SK-N-SH (cell line): ENCODE measurements around the gene RASA3. TPM values are rescaled to one million over a fixed set of nuclear protein-coding genes. Genes with fewer than 3 reads are reported as not detected.
"Not testable (repeated sequence)": the region's sequence is repeated elsewhere in the genome, so short reads cannot be mapped to it uniquely, and the experiment has no call there.

Experiments used
- CTCF ChIA-PET: fragments of 300-600, 350-600 bp; formaldehyde crosslinking; extraction: SDS; loops from one replicate; lab custom pipeline; 2021; lab: Yijun Ruan, JAX
- POLR2A ChIA-PET: fragments of 350-600 bp; sonication (Branson Sonifier 250); formaldehyde crosslinking; extraction: SDS; loops from one replicate; lab custom pipeline; 2020; ENCODE audit warnings: antibody characterized with exemption, inconsistent platforms; lab: Yijun Ruan, JAX
- DNase-seq: peaks from one replicate; pipeline ENCODE4 v3.0.0; 2012
- H2AFZ ChIP-seq: fragments of 200-600 bp; sonication (generic); 2 replicates; pipeline ENCODE4 v1.8.1; 2016; ENCODE audit warnings: antibody characterized with exemption, mild to moderate bottlenecking, low read depth
- H3F3A ChIP-seq: fragments of 200-600 bp; sonication (generic); replicated peaks from 2 replicates; pipeline ENCODE3; 2016; ENCODE audit warnings: antibody characterized with exemption, mild to moderate bottlenecking; ENCODE audit not compliant: insufficient read depth
- H3K27ac ChIP-seq, 2 experiments: fragments of 200-500 bp in 1 of 2; fragments of 200-600 bp in 1 of 2; sonication (Bioruptor generic) in 1 of 2; sonication (generic), shearing (Covaris generic) in 1 of 2; 2 replicates each; pipeline versions ENCODE4 v1.5.1 to v1.6.1; 2014 to 2016; ENCODE audit warnings: low read depth in 2 of 2, inconsistent platforms in 1 of 2, low read length in 1 of 2, mild to moderate bottlenecking in 1 of 2, mixed read lengths in 1 of 2
- H3K27me3 ChIP-seq: fragments of 200-600 bp; sonication (generic), shearing (Covaris generic); 2 replicates; pipeline ENCODE4 v1.6.1; 2016; ENCODE audit warnings: mixed run types; ENCODE audit not compliant: insufficient read depth
- H3K36me3 ChIP-seq, 2 experiments: fragments of 200-500 bp in 1 of 2; fragments of 200-600 bp in 1 of 2; sonication (Bioruptor generic) in 1 of 2; sonication (generic) in 1 of 2; replicated peaks in 1 of 2; 2 replicates each; pipeline versions ENCODE3 to v1.5.1; 2014 to 2016; ENCODE audit warnings: low read length in 1 of 2, mild to moderate bottlenecking in 1 of 2; ENCODE audit not compliant: insufficient read depth in 2 of 2, control insufficient read depth in 1 of 2
- H3K4me1 ChIP-seq, 2 experiments: fragments of 200-500 bp in 1 of 2; fragments of 200-600 bp in 1 of 2; sonication (Bioruptor generic) in 1 of 2; sonication (generic), shearing (Covaris generic) in 1 of 2; 2 replicates each; pipeline versions ENCODE4 v1.5.1 to v1.6.1; 2014 to 2016; ENCODE audit warnings: low read depth in 1 of 2, low read length in 1 of 2, mixed run types in 1 of 2; ENCODE audit not compliant: insufficient read depth in 2 of 2, control insufficient read depth in 1 of 2
- H3K4me2 ChIP-seq: fragments of 200-600 bp; sonication (generic), shearing (Covaris generic); 2 replicates; pipeline ENCODE4 v1.6.1; 2017; ENCODE audit warnings: mixed run types
- H3K4me3 ChIP-seq, 2 experiments: fragments of 200-500 bp in 1 of 2; fragments of 200-600 bp in 1 of 2; sonication (Bioruptor generic) in 1 of 2; sonication (generic), shearing (Covaris generic) in 1 of 2; 2 replicates each; pipeline versions ENCODE4 v1.5.1 to v1.8.1; 2014 to 2016; ENCODE audit warnings: low read depth in 2 of 2, inconsistent platforms in 1 of 2, low read length in 1 of 2, mild to moderate bottlenecking in 1 of 2, mixed read lengths in 1 of 2, moderate library complexity in 1 of 2
- H3K79me2 ChIP-seq: fragments of 200-600 bp; sonication (generic); 2 replicates; pipeline ENCODE4 v1.8.1; 2017; ENCODE audit warnings: mild to moderate bottlenecking; ENCODE audit not compliant: insufficient read depth
- H3K9ac ChIP-seq: fragments of 200-600 bp; sonication (generic); 2 replicates; pipeline ENCODE4 v1.6.1; 2017; ENCODE audit warnings: mixed run types
- H3K9me2 ChIP-seq: fragments of 200-600 bp; sonication (generic); 2 replicates; pipeline ENCODE4 v1.6.1; 2017; ENCODE audit warnings: mixed run types
- H3K9me3 ChIP-seq: fragments of 200-600 bp; sonication (generic); 2 replicates; pipeline ENCODE4 v1.6.1; 2017; ENCODE audit warnings: mixed run types, mild to moderate bottlenecking, moderate library complexity
- H4K20me1 ChIP-seq: fragments of 200-600 bp; sonication (generic); 2 replicates; pipeline ENCODE4 v1.6.1; 2017; ENCODE audit warnings: mild to moderate bottlenecking, mixed run types; ENCODE audit not compliant: insufficient read depth
- EP300 ChIP-seq, 2 experiments: IDR thresholded peaks; 2 replicates each; pipeline versions ENCODE4 v1.4.0 to v1.6.1; 2012; ENCODE audit warnings: borderline replicate concordance in 1 of 2, low read depth in 1 of 2, low read length in 1 of 2
- EZH2phosphoT487 ChIP-seq: fragments of 200-600 bp; sonication (generic); IDR thresholded peaks from 2 replicates; pipeline ENCODE4 v1.6.1; 2017; ENCODE audit warnings: low read depth, mixed run types, mild to moderate bottlenecking, antibody characterized with exemption, moderate library complexity, borderline replicate concordance
- FOSL2 ChIP-seq: IDR thresholded peaks from 2 replicates; pipeline ENCODE4 v1.4.0; 2012; ENCODE audit warnings: low read depth, mild to moderate bottlenecking, moderate library complexity, borderline replicate concordance
- JUND ChIP-seq: IDR thresholded peaks from 2 replicates; pipeline ENCODE4 v1.4.0; 2012
- RCOR1 ChIP-seq: fragments of 150-350 bp; IDR thresholded peaks from 2 replicates; pipeline ENCODE4 v1.6.1; 2017; ENCODE audit warnings: antibody characterized with exemption, low read length
- SMC3 ChIP-seq: IDR thresholded peaks from 2 replicates; pipeline ENCODE4 v1.6.1; 2012; ENCODE audit warnings: low read depth, low read length, improper control_type of control experiment
- TAF1 ChIP-seq: IDR thresholded peaks from 2 replicates; pipeline ENCODE4 v1.6.1; 2012; ENCODE audit warnings: low read depth, mild to moderate bottlenecking, low read length, moderate library complexity, borderline replicate concordance
- TEAD4 ChIP-seq: IDR thresholded peaks from 2 replicates; pipeline ENCODE4 v1.4.0; 2012; ENCODE audit warnings: mild to moderate bottlenecking, borderline replicate concordance; ENCODE audit not compliant: insufficient read depth
- WGBS: methylation state at CpG from one replicate; pipeline ENCODE4 v1.1.6; 2017; ENCODE audit warnings: low lambda C conversion rate; 5-methylcytosine and 5-hydroxymethylcytosine counted together
- polyA plus RNA-seq, 3 experiments: library from polyadenylated mRNA; depleted of rRNA; stranded (reverse); fragments of >200 nt; gene quantifications; 2 replicates each; pipeline ENCODE4 v1.2.3, GENCODE V29; 2012
- TF ChIP-seq, protein P1 (sequence below): IDR thresholded peaks from 2 replicates; pipeline ENCODE4; 2012
- TF ChIP-seq, protein P2 (sequence below): IDR thresholded peaks from 2 replicates; pipeline ENCODE4 v1.4.0; 2012; ENCODE audit warnings: low read depth
- TF ChIP-seq, protein P3 (sequence below): IDR thresholded peaks from 2 replicates; pipeline ENCODE4 v1.6.1; 2012; ENCODE audit warnings: mild to moderate bottlenecking, low read depth, low read length, moderate library complexity

Gene RASA3
- polyA plus RNA-seq, 1 of the 3 experiments (the other 2 are of a cell fraction), result 25.1 TPM

DNA sequence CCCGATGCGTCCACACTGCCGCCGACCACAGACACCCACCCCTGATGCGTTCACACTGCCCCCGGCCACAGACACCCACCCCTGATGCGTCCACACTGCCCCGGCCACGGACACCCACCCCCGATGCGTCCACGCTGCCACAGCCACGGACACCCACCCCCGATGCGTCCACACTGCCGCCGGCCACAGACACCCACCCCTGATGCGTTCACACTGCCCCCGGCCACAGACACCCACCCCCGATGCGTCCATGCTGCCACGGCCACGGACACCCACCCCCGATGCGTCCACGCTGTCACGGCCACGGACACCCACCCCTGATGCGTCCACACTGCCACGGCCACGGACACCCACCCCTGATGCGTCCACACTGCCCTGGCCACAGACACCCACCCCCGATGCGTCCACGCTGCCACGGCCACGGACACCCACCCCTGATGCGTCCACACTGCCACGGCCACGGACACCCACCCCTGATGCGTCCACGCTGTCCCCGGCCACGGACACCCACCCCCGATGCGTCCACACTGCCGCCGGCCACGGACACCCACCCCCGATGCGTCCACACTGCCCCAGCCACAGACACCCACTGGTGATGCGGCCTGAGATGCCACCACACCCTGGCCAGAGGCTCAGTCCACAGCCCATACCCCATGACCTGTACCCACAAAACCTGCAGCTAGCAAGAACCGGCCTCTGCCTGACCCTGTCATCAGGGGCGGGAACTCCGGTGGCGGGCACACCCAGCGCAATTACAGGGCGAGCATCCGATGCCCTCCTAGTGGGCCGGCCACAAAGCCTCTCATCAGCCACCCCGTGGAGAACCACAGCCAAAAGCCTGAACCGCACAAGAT, 28.4 kb downstream of the RASA3 start:
- Histone ChIP-seq H3F3A (peaks cover 35% of the 10 kb centered on the region), H3K27ac (peak overlapping the region in 1 of 2 experiments; percentile 87; a peak in 1 of 4 replicates), H3K27me3 (no peaks in the 10 kb centered on the region), H3K4me2 (no peak overlapping the region), H3K9me3 (no peaks in the 10 kb centered on the region), H3K9me2 (no peaks in the 10 kb centered on the region), H3K4me1 (peaks cover 23 to 56% of the 10 kb centered on the region in 2 experiments), H2AFZ (no peak overlapping the region), H4K20me1 (peaks cover 61% of the 10 kb centered on the region), H3K9ac (no peak overlapping the region), H3K79me2 (peaks cover 86% of the 10 kb centered on the region), H3K36me3 (peaks cover 0 to 4% of the 10 kb centered on the region in 2 experiments), H3K4me3 (no peak overlapping the region)
- DNase-seq, result peak; percentile 38
- ChIA-PET CTCF (interaction anchor here (0.7 kb wide), 1 partner anchor 289 kb away, joined by 3 read pairs; no protein-coding TSS in a partner anchor), POLR2A (no interaction called here)
- TF ChIP-seq TEAD4 (no peak), EP300 (IDR thresholded peaks at IDR 0.05; ENCODE audit: borderline replicate concordance in 1 of 2, low read depth in 1 of 2, low read length in 1 of 2) (no peak), FOSL2 (no peak)
- TF ChIP-seq, protein P1, sequence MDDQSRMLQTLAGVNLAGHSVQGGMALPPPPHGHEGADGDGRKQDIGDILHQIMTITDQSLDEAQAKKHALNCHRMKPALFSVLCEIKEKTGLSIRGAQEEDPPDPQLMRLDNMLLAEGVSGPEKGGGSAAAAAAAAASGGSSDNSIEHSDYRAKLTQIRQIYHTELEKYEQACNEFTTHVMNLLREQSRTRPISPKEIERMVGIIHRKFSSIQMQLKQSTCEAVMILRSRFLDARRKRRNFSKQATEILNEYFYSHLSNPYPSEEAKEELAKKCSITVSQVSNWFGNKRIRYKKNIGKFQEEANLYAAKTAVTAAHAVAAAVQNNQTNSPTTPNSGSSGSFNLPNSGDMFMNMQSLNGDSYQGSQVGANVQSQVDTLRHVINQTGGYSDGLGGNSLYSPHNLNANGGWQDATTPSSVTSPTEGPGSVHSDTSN, result no peak
- TF ChIP-seq, protein P2, sequence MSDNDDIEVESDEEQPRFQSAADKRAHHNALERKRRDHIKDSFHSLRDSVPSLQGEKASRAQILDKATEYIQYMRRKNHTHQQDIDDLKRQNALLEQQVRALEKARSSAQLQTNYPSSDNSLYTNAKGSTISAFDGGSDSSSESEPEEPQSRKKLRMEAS, result no peak
- WGBS, result 87% methylated on average over 27 of the region's 62 CpGs

DNA sequence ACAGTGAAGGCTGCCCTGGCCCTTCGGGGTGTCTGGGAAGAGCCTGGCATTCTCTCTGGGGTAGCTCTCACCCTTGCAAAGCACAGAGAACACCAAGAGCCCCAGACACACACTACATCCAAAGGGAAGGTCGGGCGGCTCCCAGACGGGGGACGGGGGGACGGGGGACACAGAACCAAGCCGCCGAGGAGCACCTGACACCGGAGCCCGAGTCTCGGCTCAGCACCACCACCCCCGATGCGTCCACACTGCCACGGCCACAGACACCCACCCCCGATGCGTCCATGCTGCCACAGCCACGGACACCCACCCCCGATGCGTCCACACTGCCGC, 29.2 kb downstream of the RASA3 start:
- no CpG with 5 or more reads among the region's 20 CpGs for WGBS

DNA sequence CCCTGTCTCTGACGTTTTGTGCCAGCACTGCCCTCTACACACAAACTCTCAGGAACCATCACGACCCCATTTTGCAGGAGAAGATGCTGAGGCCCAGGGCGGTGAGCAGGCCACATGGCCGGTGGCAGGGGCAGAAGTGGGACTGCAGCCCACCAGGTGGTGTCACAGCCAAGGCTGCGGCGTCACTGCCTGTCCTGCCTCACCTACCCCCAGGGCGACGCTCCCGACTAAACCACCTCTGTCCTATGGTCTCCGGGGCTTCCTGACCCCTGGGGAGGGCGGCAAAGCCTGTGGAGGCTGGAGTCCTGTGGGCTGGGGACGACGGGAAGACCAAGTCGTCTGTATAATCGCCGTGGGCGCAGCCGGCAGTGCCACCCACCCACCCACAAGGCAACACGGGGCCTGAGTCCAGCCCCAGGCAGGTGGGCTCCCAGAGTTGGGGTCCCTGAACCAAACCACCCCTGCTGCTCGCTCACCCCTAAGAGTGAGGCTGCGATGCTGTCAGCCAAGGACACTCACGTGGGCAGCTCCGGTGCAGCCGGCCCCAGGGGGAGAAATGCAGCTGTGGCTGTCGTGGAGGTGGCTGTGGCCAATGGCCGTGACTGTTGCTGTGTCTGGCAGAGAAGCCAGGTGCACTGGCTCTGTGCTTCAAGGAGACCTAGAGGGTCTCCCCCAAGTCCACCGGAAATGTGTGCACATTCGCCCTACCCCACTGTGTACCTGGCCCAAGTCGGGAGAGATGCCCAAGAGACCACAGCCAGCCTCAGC, 29.7 kb downstream of the RASA3 start:
- H3F3A ChIP-seq, result peaks cover 31% of the 10 kb centered on the region
- no peak overlapping the region for H3K4me3 ChIP-seq
- H3K4me2 ChIP-seq, result no peak overlapping the region
- H3K27me3 ChIP-seq, result no peaks in the 10 kb centered on the region
- peak; percentile 35 for DNase-seq
- peaks cover 12 to 53% of the 10 kb centered on the region in 2 experiments for H3K4me1 ChIP-seq
- TF ChIP-seq EZH2phosphoT487 (no peak), JUND (no peak), SMC3 (no peak), TAF1 (no peak), RCOR1 (no peak)
- TF ChIP-seq, protein P3, sequence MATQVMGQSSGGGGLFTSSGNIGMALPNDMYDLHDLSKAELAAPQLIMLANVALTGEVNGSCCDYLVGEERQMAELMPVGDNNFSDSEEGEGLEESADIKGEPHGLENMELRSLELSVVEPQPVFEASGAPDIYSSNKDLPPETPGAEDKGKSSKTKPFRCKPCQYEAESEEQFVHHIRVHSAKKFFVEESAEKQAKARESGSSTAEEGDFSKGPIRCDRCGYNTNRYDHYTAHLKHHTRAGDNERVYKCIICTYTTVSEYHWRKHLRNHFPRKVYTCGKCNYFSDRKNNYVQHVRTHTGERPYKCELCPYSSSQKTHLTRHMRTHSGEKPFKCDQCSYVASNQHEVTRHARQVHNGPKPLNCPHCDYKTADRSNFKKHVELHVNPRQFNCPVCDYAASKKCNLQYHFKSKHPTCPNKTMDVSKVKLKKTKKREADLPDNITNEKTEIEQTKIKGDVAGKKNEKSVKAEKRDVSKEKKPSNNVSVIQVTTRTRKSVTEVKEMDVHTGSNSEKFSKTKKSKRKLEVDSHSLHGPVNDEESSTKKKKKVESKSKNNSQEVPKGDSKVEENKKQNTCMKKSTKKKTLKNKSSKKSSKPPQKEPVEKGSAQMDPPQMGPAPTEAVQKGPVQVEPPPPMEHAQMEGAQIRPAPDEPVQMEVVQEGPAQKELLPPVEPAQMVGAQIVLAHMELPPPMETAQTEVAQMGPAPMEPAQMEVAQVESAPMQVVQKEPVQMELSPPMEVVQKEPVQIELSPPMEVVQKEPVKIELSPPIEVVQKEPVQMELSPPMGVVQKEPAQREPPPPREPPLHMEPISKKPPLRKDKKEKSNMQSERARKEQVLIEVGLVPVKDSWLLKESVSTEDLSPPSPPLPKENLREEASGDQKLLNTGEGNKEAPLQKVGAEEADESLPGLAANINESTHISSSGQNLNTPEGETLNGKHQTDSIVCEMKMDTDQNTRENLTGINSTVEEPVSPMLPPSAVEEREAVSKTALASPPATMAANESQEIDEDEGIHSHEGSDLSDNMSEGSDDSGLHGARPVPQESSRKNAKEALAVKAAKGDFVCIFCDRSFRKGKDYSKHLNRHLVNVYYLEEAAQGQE, result no peak
- TF ChIP-seq, protein P1, result no peak
- POLR2A ChIA-PET, result no interaction called here
- 89% methylated on average over 20 of the region's 29 CpGs for WGBS
- no peaks in the 10 kb centered on the region for H3K9me2 ChIP-seq
- H2AFZ ChIP-seq, result no peak overlapping the region
- H3K9me3 ChIP-seq, result no peaks in the 10 kb centered on the region
- H3K9ac ChIP-seq, result no peak overlapping the region
- CTCF ChIA-PET, result interaction anchor here (0.7 kb wide), 1 partner anchor 287 kb away, joined by 3 read pairs; no protein-coding TSS in a partner anchor
- peaks cover 86% of the 10 kb centered on the region for H3K79me2 ChIP-seq
- H3K27ac ChIP-seq, result no peak overlapping the region; a peak in 2 of 4 replicates
- peaks cover 0 to 4% of the 10 kb centered on the region in 2 experiments for H3K36me3 ChIP-seq
- H4K20me1 ChIP-seq, result peaks cover 59% of the 10 kb centered on the region

More for the DNA sequence above, 29.2 kb downstream of the RASA3 start:
- H3K4me2 ChIP-seq, H3K36me3 ChIP-seq, H3K27me3 ChIP-seq, H3K9me3 ChIP-seq, POLR2A ChIA-PET, H2AFZ ChIP-seq, H3K9ac ChIP-seq, H3K27ac ChIP-seq, H3K4me3 ChIP-seq, H3K9me2 ChIP-seq: not testable (repeated sequence)
- H3F3A ChIP-seq, result peaks cover 31% of the 10 kb centered on the region
- peaks cover 61% of the 10 kb centered on the region for H4K20me1 ChIP-seq
- CTCF ChIA-PET, result interaction anchor here (0.7 kb wide), 1 partner anchor 288 kb away, joined by 3 read pairs; no protein-coding TSS in a partner anchor
- H3K4me1 ChIP-seq, result peaks cover 16 to 53% of the 10 kb centered on the region in 2 experiments
- peak; percentile 36 for DNase-seq
- H3K79me2 ChIP-seq, result peaks cover 86% of the 10 kb centered on the region
